Measurements from ENCODE around the gene NOP56. TPM values are rescaled to one million over a fixed set of nuclear protein-coding genes. Genes with fewer than 3 reads are reported as not detected.
A peak's percentile ranks its signal among the peaks of the same experiment; 100 is the strongest.

Gene NOP56
- total and polyA plus RNA-seq, 2 donors (not counting 1 experiment from before 2014, with no cell fraction given): 212 to 247 TPM

- H3K4me1 ChIP-seq (ENCODE audit: control insufficient read depth in 2 of 2, insufficient read depth in 2 of 2, low read length in 2 of 2): peaks cover 19 to 20% of the 10 kb centered on the region in 2 donors
- ATAC-seq (ENCODE audit: low read depth): no peak
- intact Hi-C loops (cut with micrococcal nuclease): loop anchor here (2.0 kb wide), 3 partner anchors 129 to 391 kb away; partner anchors contain the start of genes PCED1A and VPS16
- H3K4me2 ChIP-seq (replicated peaks; ENCODE audit: low read depth, low read length, poor library complexity, severe bottlenecking): peak overlapping the region; percentile 94
- ChIA-PET POLR2A (interaction anchor here (1.1 to 4.8 kb wide), 6 partner anchors 10 to 392 kb away, joined by 3 to 57 read pairs (median 4); partner anchors contain the start of genes IDH3B, MRPS26, SNRPB and ZNF343), CTCF (interaction anchor here (1.1 to 3.9 kb wide), 3 partner anchors 10 to 201 kb away, joined by 3 to 22 read pairs (median 4); partner anchors contain the start of gene IDH3B)
- peak overlapping the region; percentile 60 to 93 for H3K27ac ChIP-seq (ENCODE audit: low read length in 2 of 2)
- no peaks in the 10 kb centered on the region for H3K27me3 ChIP-seq (replicated peaks in 1 of 4; ENCODE audit: control extremely low read depth in 1 of 4, control insufficient read depth in 3 of 4, insufficient read depth in 4 of 4, low read length in 3 of 4)
- peaks cover 27% of the 10 kb centered on the region for H3K79me2 ChIP-seq (ENCODE audit: control insufficient read depth, insufficient read depth, low read length)
- Mint-ChIP-seq H3K4me1 (peaks cover 25% of the 10 kb centered on the region), H3K9me3 (ENCODE audit: insufficient read depth) (no peaks in the 10 kb centered on the region), H3K27ac (peak overlapping the region; percentile 91), H3K27me3 (no peaks in the 10 kb centered on the region), H3K4me3 (peak overlapping the region; percentile 91)
- H3K4me3 ChIP-seq (ENCODE audit: control extremely low read depth in 1 of 5, extremely low read depth in 1 of 5, insufficient read depth in 1 of 5, low read depth in 2 of 5, low read length in 4 of 5): peak overlapping the region; percentile 81 to 86 (median 85)
- TF ChIP-seq EZH2 (IDR thresholded peaks at IDR 0.05; ENCODE audit: borderline replicate concordance, insufficient read depth, low read depth, low read length, poor library complexity, severe bottlenecking) (no peak), CTCF (IDR thresholded peaks at IDR 0.05) (no peak)
- 36% methylated on average over 22 of the region's 24 CpGs for WGBS (ENCODE audit: insufficient coverage)
- peaks cover 4 to 49% of the 10 kb centered on the region in 2 experiments for H3K36me3 ChIP-seq (replicated peaks in 1 of 2; ENCODE audit: control extremely low read depth in 1 of 2, control insufficient read depth in 1 of 2, extremely low read depth in 1 of 2, insufficient read depth in 2 of 2, low read length in 1 of 2)
- no peaks in the 10 kb centered on the region for H3K9me3 ChIP-seq (ENCODE audit: control extremely low read depth in 1 of 3, control insufficient read depth in 2 of 3, insufficient read depth in 1 of 3, low read length in 2 of 3)
- peaks cover 42% of the 10 kb centered on the region for H4K20me1 ChIP-seq (ENCODE audit: control insufficient read depth, insufficient read depth, low read length, poor library complexity, severe bottlenecking)
- DNase-seq: peak; percentile 12
- peak overlapping the region; percentile 88 for H3K9ac ChIP-seq (ENCODE audit: low read length)
- H2AFZ ChIP-seq (ENCODE audit: insufficient read depth, low read depth, low read length, poor library complexity, severe bottlenecking): no peak overlapping the region
Observed at GRCh38 chr20:2653556-2654383, 1.3 kb downstream of the NOP56 start.

Measured in B cell (primary cell).